ENCODE measurements around the gene CCDC148.

CCDC148 gene

GRCh38 chr2:158130832-158131473 lies 325.6 kb downstream of the CCDC148 start:
- Histone ChIP-seq H3K4me3 (ENCODE audit: low read depth, low read length) (no peak overlapping the region), H3K9me3 (ENCODE audit: control insufficient read depth, insufficient read depth, low read depth, low read length) (no peaks in the 10 kb centered on the region), H3K36me3 (ENCODE audit: control insufficient read depth in 2 of 2, insufficient read depth in 1 of 2, low read length in 2 of 2) (no peaks in the 10 kb centered on the region), H3K27ac (ENCODE audit: extremely low read depth, low read depth, low read length) (no peak overlapping the region), H3K4me1 (ENCODE audit: control insufficient read depth, insufficient read depth, low read length) (no peaks in the 10 kb centered on the region; the same call in 1 of the 2 replicates)
- ChIA-PET POLR2A (no interaction called here), CTCF (no interaction called here)
- TF ChIP-seq ZNF76 (tag by site-specific recombination; IDR thresholded peaks at IDR 0.05; ENCODE audit: borderline replicate concordance, low read depth) (no peak), ZNF114 (tag by site-specific recombination; IDR thresholded peaks at IDR 0.05) (no peak), ZBTB10 (tag by site-specific recombination; IDR thresholded peaks at IDR 0.05) (no peak), ZNF426 (tag by site-specific recombination; IDR thresholded peaks at IDR 0.05) (no peak), ZNF639 (tag by site-specific recombination; IDR thresholded peaks at IDR 0.05) (no peak), MEIS1 (CRISPR knock-in tag; IDR thresholded peaks at IDR 0.05; ENCODE audit: borderline replicate concordance) (no peak)

GRCh38 chr2:158129037-158129436 lies 327.5 kb downstream of the CCDC148 start:
- CTCF ChIA-PET, result no interaction called here
- H3K27ac ChIP-seq (ENCODE audit: extremely low read depth, low read depth, low read length), result no peak overlapping the region
- H3K9me3 ChIP-seq (ENCODE audit: control insufficient read depth, insufficient read depth, low read depth, low read length), result no peaks in the 10 kb centered on the region
- H3K4me3 ChIP-seq (ENCODE audit: low read depth, low read length), result no peak overlapping the region
- TF ChIP-seq, protein P1, sequence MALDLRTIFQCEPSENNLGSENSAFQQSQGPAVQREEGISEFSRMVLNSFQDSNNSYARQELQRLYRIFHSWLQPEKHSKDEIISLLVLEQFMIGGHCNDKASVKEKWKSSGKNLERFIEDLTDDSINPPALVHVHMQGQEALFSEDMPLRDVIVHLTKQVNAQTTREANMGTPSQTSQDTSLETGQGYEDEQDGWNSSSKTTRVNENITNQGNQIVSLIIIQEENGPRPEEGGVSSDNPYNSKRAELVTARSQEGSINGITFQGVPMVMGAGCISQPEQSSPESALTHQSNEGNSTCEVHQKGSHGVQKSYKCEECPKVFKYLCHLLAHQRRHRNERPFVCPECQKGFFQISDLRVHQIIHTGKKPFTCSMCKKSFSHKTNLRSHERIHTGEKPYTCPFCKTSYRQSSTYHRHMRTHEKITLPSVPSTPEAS (tag by site-specific recombination; IDR thresholded peaks at IDR 0.05), result no peak
- TF ChIP-seq ZNF211 (tag by site-specific recombination; IDR thresholded peaks at IDR 0.05; ENCODE audit: low read depth) (no peak), ZNF394 (tag by site-specific recombination; IDR thresholded peaks at IDR 0.05; ENCODE audit: borderline replicate concordance) (no peak), YY1 (tag by site-specific recombination; IDR thresholded peaks at IDR 0.05) (no peak), ZSCAN5A (tag by site-specific recombination; IDR thresholded peaks at IDR 0.05) (no peak), ZBTB7A (tag by site-specific recombination; IDR thresholded peaks at IDR 0.05; ENCODE audit: low read depth) (no peak), WT1 (tag by site-specific recombination; IDR thresholded peaks at IDR 0.05) (no peak), KLF17 (tag by site-specific recombination; IDR thresholded peaks at IDR 0.05) (no peak), FEZF1 (tag by site-specific recombination; IDR thresholded peaks at IDR 0.05) (no peak), ZFP69B (tag by site-specific recombination; IDR thresholded peaks at IDR 0.05) (no peak), ZNF76 (tag by site-specific recombination; IDR thresholded peaks at IDR 0.05; ENCODE audit: borderline replicate concordance, low read depth) (no peak)
- TF ChIP-seq, protein P2, sequence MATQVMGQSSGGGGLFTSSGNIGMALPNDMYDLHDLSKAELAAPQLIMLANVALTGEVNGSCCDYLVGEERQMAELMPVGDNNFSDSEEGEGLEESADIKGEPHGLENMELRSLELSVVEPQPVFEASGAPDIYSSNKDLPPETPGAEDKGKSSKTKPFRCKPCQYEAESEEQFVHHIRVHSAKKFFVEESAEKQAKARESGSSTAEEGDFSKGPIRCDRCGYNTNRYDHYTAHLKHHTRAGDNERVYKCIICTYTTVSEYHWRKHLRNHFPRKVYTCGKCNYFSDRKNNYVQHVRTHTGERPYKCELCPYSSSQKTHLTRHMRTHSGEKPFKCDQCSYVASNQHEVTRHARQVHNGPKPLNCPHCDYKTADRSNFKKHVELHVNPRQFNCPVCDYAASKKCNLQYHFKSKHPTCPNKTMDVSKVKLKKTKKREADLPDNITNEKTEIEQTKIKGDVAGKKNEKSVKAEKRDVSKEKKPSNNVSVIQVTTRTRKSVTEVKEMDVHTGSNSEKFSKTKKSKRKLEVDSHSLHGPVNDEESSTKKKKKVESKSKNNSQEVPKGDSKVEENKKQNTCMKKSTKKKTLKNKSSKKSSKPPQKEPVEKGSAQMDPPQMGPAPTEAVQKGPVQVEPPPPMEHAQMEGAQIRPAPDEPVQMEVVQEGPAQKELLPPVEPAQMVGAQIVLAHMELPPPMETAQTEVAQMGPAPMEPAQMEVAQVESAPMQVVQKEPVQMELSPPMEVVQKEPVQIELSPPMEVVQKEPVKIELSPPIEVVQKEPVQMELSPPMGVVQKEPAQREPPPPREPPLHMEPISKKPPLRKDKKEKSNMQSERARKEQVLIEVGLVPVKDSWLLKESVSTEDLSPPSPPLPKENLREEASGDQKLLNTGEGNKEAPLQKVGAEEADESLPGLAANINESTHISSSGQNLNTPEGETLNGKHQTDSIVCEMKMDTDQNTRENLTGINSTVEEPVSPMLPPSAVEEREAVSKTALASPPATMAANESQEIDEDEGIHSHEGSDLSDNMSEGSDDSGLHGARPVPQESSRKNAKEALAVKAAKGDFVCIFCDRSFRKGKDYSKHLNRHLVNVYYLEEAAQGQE (tag by site-specific recombination; IDR thresholded peaks at IDR 0.05), result no peak
- H3K4me1 ChIP-seq (ENCODE audit: control insufficient read depth, insufficient read depth, low read length), result no peaks in the 10 kb centered on the region; the same call in 1 of the 2 replicates
- POLR2A ChIA-PET, result no interaction called here
- no peaks in the 10 kb centered on the region for H3K36me3 ChIP-seq (ENCODE audit: control insufficient read depth in 2 of 2, insufficient read depth in 1 of 2, low read length in 2 of 2)
